GM13976 (cell line): ENCODE measurements around the gene ZFX.

Source experiments
- DNase-seq: peaks from one replicate; pipeline ENCODE4 v3.0.0; 2012; ENCODE audit warnings: low spot score
- CTCF ChIP-seq: IDR thresholded peaks from 2 replicates; pipeline ENCODE4 v1.5.1; 2012; ENCODE audit warnings: borderline replicate concordance, mild to moderate bottlenecking; ENCODE audit not compliant: insufficient read depth; ENCODE audit errors: extremely low read depth, missing control alignments, control extremely low read depth
- in situ Hi-C: fragments of 300-500 bp; cut with MboI; formaldehyde crosslinking; loops from one replicate; pipeline ENCODE4 v1.12.0; 2022; ENCODE audit warnings: low sequenced_read_pairs, mixed read lengths, inconsistent platforms; ENCODE audit not compliant: unreplicated experiment

The ZFX gene

GRCh38 chrX:24248042-24248441 is 98.5 kb downstream of the ZFX start:
- in situ Hi-C loops = loop anchor here (25.0 kb wide), 3 partner anchors 161 to 561 kb away; partner anchors contain the start of genes APOO and CXorf58
- DNase-seq = no peak

GRCh38 chrX:24253030-24253429 is 103.5 kb downstream of the ZFX start:
- in situ Hi-C loops = no loop called here
- no peak for TF ChIP-seq CTCF

More at GRCh38 chrX:24248042-24248441, 98.5 kb downstream of the ZFX start:
- TF ChIP-seq CTCF = no peak

GRCh38 chrX:24253469-24253868 is 103.9 kb downstream of the ZFX start:
- TF ChIP-seq CTCF = no peak

More at GRCh38 chrX:24253030-24253429, 103.5 kb downstream of the ZFX start:
- DNase-seq = no peak

GRCh38 chrX:24257011-24257410 is 107.5 kb downstream of the ZFX start:
- in situ Hi-C loops = no loop called here

More at GRCh38 chrX:24253469-24253868, 103.9 kb downstream of the ZFX start:
- in situ Hi-C loops = no loop called here
- DNase-seq = no peak

GRCh38 chrX:24259544-24260240 is 110.2 kb downstream of the ZFX start:
- in situ Hi-C loops = no loop called here
- peak; percentile 55 for DNase-seq
- TF ChIP-seq CTCF = peak; percentile 52

More at GRCh38 chrX:24257011-24257410, 107.5 kb downstream of the ZFX start:
- no peak for DNase-seq
- TF ChIP-seq CTCF = no peak

- in situ Hi-C loops = no loop called here
- no peak for TF ChIP-seq CTCF
- DNase-seq = peak; percentile 16
These were observed 111.5 kb downstream of the ZFX start for GRCh38 chrX:24260842-24261550.
